ENCODE data around the gene ITGB6. TPM values are rescaled to one million over a fixed set of nuclear protein-coding genes. Genes with fewer than 3 reads are reported as not detected.
"Not testable (repeated sequence)": the region's sequence is repeated elsewhere in the genome, so short reads cannot be mapped to it uniquely, and the experiment has no call there.

ITGB6 gene
- total RNA-seq, 2 experiments from 2014 or later = not detected

DNA sequence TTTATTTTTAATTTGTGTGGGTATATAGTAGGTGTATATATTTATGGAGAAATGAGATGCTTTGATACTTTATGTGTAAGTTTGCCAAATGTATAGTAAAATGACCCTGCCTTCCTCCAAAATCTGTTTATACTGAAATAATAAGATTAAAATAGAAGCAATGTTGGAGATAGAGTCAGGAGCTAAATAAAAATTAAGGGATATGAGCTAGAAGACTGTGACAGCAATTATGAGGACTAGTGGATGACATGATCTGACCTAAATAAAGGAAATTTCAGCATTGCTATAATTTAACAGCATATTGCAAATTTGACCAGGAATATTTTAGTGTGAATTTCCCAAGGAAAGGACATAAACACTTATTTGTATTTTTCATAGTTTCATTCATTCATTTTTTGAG, 60.7 kb downstream of the ITGB6 start:
- H3K9me3 Mint-ChIP-seq = no peaks in the 10 kb centered on the region
- ChIA-PET CTCF (no interaction called here), POLR2A (no interaction called here)
- no peak overlapping the region for H3K27ac Mint-ChIP-seq
- no peak overlapping the region for H3K4me3 Mint-ChIP-seq
- peaks cover 5% of the 10 kb centered on the region for H3K27me3 Mint-ChIP-seq
- no peaks in the 10 kb centered on the region for H3K4me1 Mint-ChIP-seq
- no peaks in the 10 kb centered on the region for H3K36me3 Mint-ChIP-seq (ENCODE audit: low read depth)
- DNase-seq = no peak

DNA sequence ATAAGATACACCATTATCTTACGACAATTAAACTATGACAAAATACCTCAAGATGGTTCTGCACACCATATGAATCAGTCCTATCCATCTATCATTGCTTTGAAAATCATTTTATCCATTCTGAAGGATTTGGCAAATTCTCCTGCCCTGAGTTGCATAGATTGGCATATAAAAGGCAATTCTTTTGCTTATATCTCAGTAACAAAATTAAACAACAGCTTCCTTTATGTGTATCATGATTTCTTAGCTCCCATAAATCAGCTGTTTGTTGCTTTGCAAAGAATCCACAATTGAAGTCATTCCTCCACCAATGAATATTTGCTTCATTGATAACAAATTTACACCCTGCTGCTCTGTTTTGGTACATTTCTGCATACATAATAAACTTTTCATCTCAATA, 61.7 kb downstream of the ITGB6 start:
- Mint-ChIP-seq H3K4me1 (no peaks in the 10 kb centered on the region), H3K27ac (no peak overlapping the region), H3K9me3 (no peaks in the 10 kb centered on the region), H3K27me3 (peaks cover 9% of the 10 kb centered on the region), H3K4me3 (no peak overlapping the region), H3K36me3 (ENCODE audit: low read depth) (no peaks in the 10 kb centered on the region)
- ChIA-PET CTCF (no interaction called here), POLR2A (no interaction called here)
- no peak for DNase-seq

- Mint-ChIP-seq H3K4me3 (no peak overlapping the region), H3K9me3 (no peaks in the 10 kb centered on the region), H3K27ac (no peak overlapping the region), H3K36me3 (ENCODE audit: low read depth) (no peaks in the 10 kb centered on the region), H3K4me1 (no peaks in the 10 kb centered on the region), H3K27me3 (peaks cover 12% of the 10 kb centered on the region)
- DNase-seq = no peak
- POLR2A ChIA-PET = no interaction called here
- CTCF ChIA-PET = no interaction called here
These were observed 62.6 kb downstream of the ITGB6 start for GRCh38 chr2:160137464-160137863.

DNA sequence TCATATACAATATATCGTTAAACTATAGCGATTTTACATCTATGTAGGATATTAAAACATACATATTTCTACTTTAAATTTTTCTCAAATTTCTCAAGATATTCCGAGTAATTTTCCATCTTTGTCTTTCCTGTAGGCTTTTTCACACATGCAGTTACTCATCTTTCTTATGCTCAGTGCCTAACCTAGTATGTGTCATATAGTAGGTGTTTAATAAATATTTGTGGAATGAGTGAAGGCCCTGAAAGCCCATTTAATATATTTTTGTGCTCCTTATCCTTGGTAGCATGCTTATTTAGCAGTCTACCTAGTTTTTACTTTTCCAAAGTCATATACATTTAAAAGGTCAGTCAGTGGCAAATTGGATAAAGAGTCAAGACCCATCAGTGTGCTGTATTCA, 67.3 kb downstream of the ITGB6 start:
- Mint-ChIP-seq H3K4me3 (no peak overlapping the region), H3K27ac (no peak overlapping the region), H3K4me1 (no peaks in the 10 kb centered on the region), H3K36me3 (ENCODE audit: low read depth) (no peaks in the 10 kb centered on the region), H3K9me3 (no peaks in the 10 kb centered on the region), H3K27me3 (peaks cover 14% of the 10 kb centered on the region)
- ChIA-PET POLR2A (no interaction called here), CTCF (interaction anchor here (0.9 kb wide), 1 partner anchor 10 kb away, joined by 4 read pairs; no protein-coding TSS in a partner anchor)
- no peak for DNase-seq

DNA sequence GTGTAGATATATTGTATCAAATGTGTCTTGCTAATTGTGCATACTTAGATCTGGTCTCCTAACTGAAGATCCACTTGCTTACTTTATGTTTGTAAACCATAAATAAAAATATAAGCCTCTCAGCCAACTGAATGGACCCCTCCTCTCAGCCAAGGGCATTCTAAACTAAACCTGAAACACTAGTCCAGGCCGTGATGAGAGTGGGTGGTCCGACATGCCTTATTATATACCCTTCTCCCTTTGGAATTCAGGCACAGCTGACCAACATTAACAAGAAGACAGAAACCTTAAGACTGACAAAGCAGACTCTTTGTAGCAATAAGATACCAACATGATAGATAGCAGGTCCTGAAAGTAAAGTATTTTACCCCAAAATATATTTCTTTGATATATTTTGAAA, 73.3 kb downstream of the ITGB6 start:
- Mint-ChIP-seq H3K9me3 (no peaks in the 10 kb centered on the region), H3K27ac (no peak overlapping the region), H3K4me1 (no peaks in the 10 kb centered on the region), H3K36me3 (ENCODE audit: low read depth) (no peaks in the 10 kb centered on the region), H3K27me3 (peaks cover 12% of the 10 kb centered on the region), H3K4me3 (no peak overlapping the region)
- no peak for DNase-seq
- ChIA-PET POLR2A (no interaction called here), CTCF (no interaction called here)

GRCh38 chr2:160126315-160126714, 73.8 kb downstream of the ITGB6 start:
- H3K27ac Mint-ChIP-seq = no peak overlapping the region
- no peaks in the 10 kb centered on the region for H3K36me3 Mint-ChIP-seq (ENCODE audit: low read depth)
- H3K9me3 Mint-ChIP-seq = no peaks in the 10 kb centered on the region
- POLR2A ChIA-PET = no interaction called here
- H3K27me3 Mint-ChIP-seq = peaks cover 12% of the 10 kb centered on the region
- DNase-seq = no peak
- no peaks in the 10 kb centered on the region for H3K4me1 Mint-ChIP-seq
- CTCF ChIA-PET = interaction anchor here (0.6 kb wide), 1 partner anchor 14 kb away, joined by 3 read pairs; no protein-coding TSS in a partner anchor
- H3K4me3 Mint-ChIP-seq = no peak overlapping the region

GRCh38 chr2:160125828-160126227, 74.2 kb downstream of the ITGB6 start:
- no peaks in the 10 kb centered on the region for H3K36me3 Mint-ChIP-seq (ENCODE audit: low read depth)
- DNase-seq = no peak
- H3K9me3 Mint-ChIP-seq = no peaks in the 10 kb centered on the region
- peaks cover 10% of the 10 kb centered on the region for H3K27me3 Mint-ChIP-seq
- no peak overlapping the region for H3K4me3 Mint-ChIP-seq
- no peak overlapping the region for H3K27ac Mint-ChIP-seq
- ChIA-PET POLR2A (no interaction called here), CTCF (interaction anchor here (0.6 kb wide), 1 partner anchor 15 kb away, joined by 3 read pairs; no protein-coding TSS in a partner anchor)
- no peaks in the 10 kb centered on the region for H3K4me1 Mint-ChIP-seq

- Mint-ChIP-seq H3K36me3 (ENCODE audit: low read depth) (no peaks in the 10 kb centered on the region), H3K4me3 (no peak overlapping the region), H3K27me3 (peaks cover 10% of the 10 kb centered on the region), H3K9me3 (no peaks in the 10 kb centered on the region), H3K27ac (no peak overlapping the region), H3K4me1 (no peaks in the 10 kb centered on the region)
- DNase-seq = no peak
- ChIA-PET POLR2A (no interaction called here), CTCF (no interaction called here)
These were observed 74.7 kb downstream of the ITGB6 start for GRCh38 chr2:160125366-160125765.

DNA sequence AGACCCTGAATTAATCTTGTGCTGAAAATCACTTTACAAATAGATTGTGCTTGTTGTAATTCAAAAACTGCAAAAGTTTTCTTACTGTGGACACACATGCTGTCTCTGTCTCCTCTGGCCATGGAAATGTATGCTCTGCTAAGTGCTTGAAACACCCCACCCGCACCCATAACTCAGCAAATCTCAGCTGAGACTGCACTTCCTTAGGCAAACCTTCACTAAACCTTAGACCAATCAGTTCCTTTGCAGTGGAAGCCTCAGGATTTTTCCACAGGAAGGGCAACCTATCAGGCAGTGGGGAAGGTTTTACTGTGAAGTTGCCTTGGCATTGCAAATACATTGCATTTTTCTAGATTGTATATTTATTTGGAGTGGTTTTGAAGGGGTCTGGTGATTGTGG, 75.5 kb downstream of the ITGB6 start:
- H3K9me3 Mint-ChIP-seq = no peaks in the 10 kb centered on the region
- POLR2A ChIA-PET = no interaction called here
- no peak for DNase-seq
- no peak overlapping the region for H3K27ac Mint-ChIP-seq
- CTCF ChIA-PET = no interaction called here
- H3K4me3 Mint-ChIP-seq = no peak overlapping the region
- H3K27me3 Mint-ChIP-seq = peaks cover 10% of the 10 kb centered on the region
- no peaks in the 10 kb centered on the region for H3K36me3 Mint-ChIP-seq (ENCODE audit: low read depth)
- H3K4me1 Mint-ChIP-seq = no peaks in the 10 kb centered on the region

DNA sequence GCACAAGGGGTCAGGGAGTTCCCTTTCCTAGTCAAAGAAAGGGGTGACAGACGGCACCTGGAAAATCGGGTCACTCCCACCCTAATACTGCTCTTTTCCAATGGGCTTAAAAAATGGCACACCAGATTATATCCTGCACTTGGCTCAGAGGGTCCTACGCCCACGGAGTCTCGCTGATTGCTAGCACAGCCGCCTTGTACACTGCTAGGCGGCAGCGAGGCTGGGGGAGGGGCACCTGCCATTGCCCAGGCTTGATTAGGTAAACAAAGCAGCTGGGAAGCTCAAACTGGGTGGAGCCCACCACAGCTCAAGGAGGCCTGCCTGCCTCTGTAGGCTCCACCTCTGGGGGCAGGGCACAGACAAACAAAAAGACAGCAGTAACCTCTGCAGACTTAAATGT, 85.4 kb downstream of the ITGB6 start:
- CTCF ChIA-PET; DNase-seq; H3K27me3 Mint-ChIP-seq; H3K27ac Mint-ChIP-seq; H3K4me1 Mint-ChIP-seq; H3K36me3 Mint-ChIP-seq (ENCODE audit: low read depth); H3K4me3 Mint-ChIP-seq; H3K9me3 Mint-ChIP-seq; POLR2A ChIA-PET: not testable (repeated sequence)

- Mint-ChIP-seq H3K4me3 (no peak overlapping the region), H3K27ac (no peak overlapping the region), H3K27me3 (peaks cover 3% of the 10 kb centered on the region), H3K36me3 (ENCODE audit: low read depth) (no peaks in the 10 kb centered on the region), H3K9me3 (no peaks in the 10 kb centered on the region), H3K4me1 (no peaks in the 10 kb centered on the region)
- CTCF ChIA-PET = no interaction called here
- DNase-seq = no peak
- POLR2A ChIA-PET = no interaction called here
These were observed 86.1 kb downstream of the ITGB6 start for GRCh38 chr2:160114020-160114419.

- no peaks in the 10 kb centered on the region for H3K36me3 Mint-ChIP-seq (ENCODE audit: low read depth)
- H3K4me3 Mint-ChIP-seq = no peak overlapping the region
- no peaks in the 10 kb centered on the region for H3K4me1 Mint-ChIP-seq
- no peak for DNase-seq
- H3K27me3 Mint-ChIP-seq = no peaks in the 10 kb centered on the region
- no peaks in the 10 kb centered on the region for H3K9me3 Mint-ChIP-seq
- no peak overlapping the region for H3K27ac Mint-ChIP-seq
- CTCF ChIA-PET = interaction anchor here (0.6 to 1.3 kb wide), 2 partner anchors 9 to 948 kb away, joined by 3 to 4 read pairs; no protein-coding TSS in a partner anchor
- POLR2A ChIA-PET = no interaction called here
These were observed 87.9 kb downstream of the ITGB6 start for GRCh38 chr2:160111951-160112798.

GRCh38 chr2:160110674-160111239, 89.3 kb downstream of the ITGB6 start:
- DNase-seq = no peak
- POLR2A ChIA-PET = no interaction called here
- CTCF ChIA-PET = interaction anchor here (0.5 to 1.9 kb wide), 8 partner anchors 14 to 953 kb away, joined by 3 to 5 read pairs (median 3); no protein-coding TSS in a partner anchor
- Mint-ChIP-seq H3K4me3 (no peak overlapping the region), H3K27me3 (no peaks in the 10 kb centered on the region), H3K4me1 (no peaks in the 10 kb centered on the region), H3K9me3 (no peaks in the 10 kb centered on the region), H3K27ac (no peak overlapping the region), H3K36me3 (ENCODE audit: low read depth) (no peaks in the 10 kb centered on the region)
